ENCODE results near the gene INPP5A.
"Not testable (repeated sequence)": the region's sequence is repeated elsewhere in the genome, so short reads cannot be mapped to it uniquely, and the experiment has no call there.

INPP5A gene

GRCh38 chr10:132665946-132666704 is 128.5 kb downstream of the INPP5A start:
- in situ Hi-C loops (cut with HindIII; ENCODE audit: low sequenced_read_pairs), result loop anchor here (5.0 kb wide), 1 partner anchor 84 kb away; no protein-coding TSS in a partner anchor

- in situ Hi-C loops (cut with HindIII; ENCODE audit: low sequenced_read_pairs), result loop anchor here (5.0 kb wide), 1 partner anchor 85 kb away; no protein-coding TSS in a partner anchor
Observed at GRCh38 chr10:132666705-132667341, 129.2 kb downstream of the INPP5A start.

- in situ Hi-C loops (cut with HindIII; ENCODE audit: low sequenced_read_pairs), result loop anchor here (5.0 kb wide), 1 partner anchor 85 kb away; no protein-coding TSS in a partner anchor
Observed at GRCh38 chr10:132667342-132668047, 129.9 kb downstream of the INPP5A start.

- in situ Hi-C loops (cut with HindIII; ENCODE audit: low sequenced_read_pairs), result loop anchor here (5.0 kb wide), 1 partner anchor 86 kb away; no protein-coding TSS in a partner anchor
Observed at GRCh38 chr10:132668048-132668394, 130.4 kb downstream of the INPP5A start.

- in situ Hi-C loops (cut with HindIII; ENCODE audit: low sequenced_read_pairs), result loop anchor here (5.0 kb wide), 1 partner anchor 87 kb away; no protein-coding TSS in a partner anchor
Observed at GRCh38 chr10:132669208-132669861, 131.7 kb downstream of the INPP5A start.

- in situ Hi-C loops (cut with HindIII; ENCODE audit: low sequenced_read_pairs), result no loop called here
Observed at GRCh38 chr10:132670546-132671227, 133.1 kb downstream of the INPP5A start.

- in situ Hi-C loops (cut with HindIII; ENCODE audit: low sequenced_read_pairs), result no loop called here
Observed at GRCh38 chr10:132671228-132672154, 133.9 kb downstream of the INPP5A start.

GRCh38 chr10:132673746-132674145 is 136.2 kb downstream of the INPP5A start:
- in situ Hi-C loops (cut with HindIII; ENCODE audit: low sequenced_read_pairs), result not testable (repeated sequence)

- in situ Hi-C loops (cut with HindIII; ENCODE audit: low sequenced_read_pairs), result no loop called here
Observed at GRCh38 chr10:132674311-132674710, 136.7 kb downstream of the INPP5A start.

- in situ Hi-C loops (cut with HindIII; ENCODE audit: low sequenced_read_pairs), result no loop called here
Observed at GRCh38 chr10:132675031-132675740, 137.6 kb downstream of the INPP5A start.

GRCh38 chr10:132676193-132676891 is 138.8 kb downstream of the INPP5A start:
- in situ Hi-C loops (cut with HindIII; ENCODE audit: low sequenced_read_pairs), result no loop called here

- in situ Hi-C loops (cut with HindIII; ENCODE audit: low sequenced_read_pairs), result no loop called here
Observed at GRCh38 chr10:132677096-132677472, 139.5 kb downstream of the INPP5A start.

- in situ Hi-C loops (cut with HindIII; ENCODE audit: low sequenced_read_pairs), result no loop called here
Observed at GRCh38 chr10:132677473-132678227, 140.1 kb downstream of the INPP5A start.

- in situ Hi-C loops (cut with HindIII; ENCODE audit: low sequenced_read_pairs), result no loop called here
Observed at GRCh38 chr10:132678436-132679216, 141.0 kb downstream of the INPP5A start.

GRCh38 chr10:132679217-132679595 is 141.6 kb downstream of the INPP5A start:
- in situ Hi-C loops (cut with HindIII; ENCODE audit: low sequenced_read_pairs), result no loop called here

GRCh38 chr10:132679640-132680039 is 142.1 kb downstream of the INPP5A start:
- in situ Hi-C loops (cut with HindIII; ENCODE audit: low sequenced_read_pairs), result no loop called here

GRCh38 chr10:132680741-132681140 is 143.2 kb downstream of the INPP5A start:
- in situ Hi-C loops (cut with HindIII; ENCODE audit: low sequenced_read_pairs), result not testable (repeated sequence)
